ENCODE measurements around the gene SLC13A4.

Gene SLC13A4

DNA sequence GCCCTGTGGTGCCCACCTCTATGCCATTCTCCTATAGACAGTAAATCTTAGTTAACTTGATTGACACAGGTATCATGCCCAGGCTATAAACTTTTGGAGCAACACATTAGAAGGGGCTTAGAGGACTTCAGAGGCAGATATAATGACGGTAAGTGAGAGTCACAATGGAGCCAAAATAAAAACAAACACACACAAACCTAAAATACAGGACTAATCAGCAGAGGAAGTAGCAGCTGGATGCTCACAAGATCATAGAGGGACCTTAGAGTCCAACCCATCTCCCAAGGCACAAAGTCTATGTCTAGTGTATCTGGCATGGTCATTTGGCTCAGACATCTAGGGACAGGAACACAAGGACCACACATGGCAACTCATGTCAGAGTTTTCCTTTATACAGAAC, 12.3 kb downstream of the SLC13A4 start:
- TF ChIP-seq ZNF274 (IDR thresholded peaks at IDR 0.05; ENCODE audit: low read depth, low read length) (no peak), SUZ12 (IDR thresholded peaks at IDR 0.05; ENCODE audit: extremely low read depth, insufficient read depth, insufficient read length) (no peak), YY1 (IDR thresholded peaks at IDR 0.05; ENCODE audit: insufficient read depth, insufficient read length) (no peak)
- Histone ChIP-seq H3K27me3 (ENCODE audit: insufficient read depth, insufficient read length) (no peaks in the 10 kb centered on the region), H3K4me1 (ENCODE audit: insufficient read depth, insufficient read length) (peaks cover 5% of the 10 kb centered on the region), H3K4me3 (ENCODE audit: insufficient read length, low read depth) (no peak overlapping the region), H3K9me3 (ENCODE audit: insufficient read depth, low read length) (no peaks in the 10 kb centered on the region), H3K9ac (ENCODE audit: insufficient read length, low read depth) (no peak overlapping the region), H3K36me3 (ENCODE audit: insufficient read depth, insufficient read length, low read length) (no peaks in the 10 kb centered on the region)
- no peak for DNase-seq (ENCODE audit: low read depth, low spot score)

DNA sequence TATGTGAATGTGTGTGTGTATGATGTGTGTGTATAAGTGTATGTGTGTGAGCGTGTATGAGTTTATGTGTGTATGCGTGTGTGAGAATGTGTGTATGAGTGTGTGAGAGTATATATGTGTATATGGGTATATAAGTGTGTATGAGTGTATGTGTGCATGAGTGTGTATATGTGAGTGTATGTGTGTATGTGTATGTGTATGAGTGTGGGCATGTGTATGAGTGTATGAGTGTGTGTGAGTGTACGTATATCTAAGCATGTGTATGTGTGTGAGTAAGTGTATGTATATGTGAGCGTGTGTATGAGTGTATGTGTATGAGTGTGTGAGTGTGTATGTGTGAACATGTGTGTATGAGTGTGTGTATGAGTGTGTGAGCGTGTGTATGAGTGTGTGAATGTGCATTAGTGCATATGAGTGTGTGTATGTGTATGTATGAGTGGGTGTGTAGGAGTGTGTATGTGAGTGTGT, 12.9 kb downstream of the SLC13A4 start:
- H3K27me3 ChIP-seq (ENCODE audit: insufficient read depth, insufficient read length): no peaks in the 10 kb centered on the region
- no peak for TF ChIP-seq YY1 (IDR thresholded peaks at IDR 0.05; ENCODE audit: insufficient read depth, insufficient read length)
- no peak for TF ChIP-seq ZNF274 (IDR thresholded peaks at IDR 0.05; ENCODE audit: low read depth, low read length)
- no peak for TF ChIP-seq SUZ12 (IDR thresholded peaks at IDR 0.05; ENCODE audit: extremely low read depth, insufficient read depth, insufficient read length)
- H3K9ac ChIP-seq (ENCODE audit: insufficient read length, low read depth): no peak overlapping the region
- no peaks in the 10 kb centered on the region for H3K9me3 ChIP-seq (ENCODE audit: insufficient read depth, low read length)
- H3K36me3 ChIP-seq (ENCODE audit: insufficient read depth, insufficient read length, low read length): no peaks in the 10 kb centered on the region
- no peak for DNase-seq (ENCODE audit: low read depth, low spot score)
- peaks cover 5% of the 10 kb centered on the region for H3K4me1 ChIP-seq (ENCODE audit: insufficient read depth, insufficient read length)
- H3K4me3 ChIP-seq (ENCODE audit: insufficient read length, low read depth): no peak overlapping the region

DNA sequence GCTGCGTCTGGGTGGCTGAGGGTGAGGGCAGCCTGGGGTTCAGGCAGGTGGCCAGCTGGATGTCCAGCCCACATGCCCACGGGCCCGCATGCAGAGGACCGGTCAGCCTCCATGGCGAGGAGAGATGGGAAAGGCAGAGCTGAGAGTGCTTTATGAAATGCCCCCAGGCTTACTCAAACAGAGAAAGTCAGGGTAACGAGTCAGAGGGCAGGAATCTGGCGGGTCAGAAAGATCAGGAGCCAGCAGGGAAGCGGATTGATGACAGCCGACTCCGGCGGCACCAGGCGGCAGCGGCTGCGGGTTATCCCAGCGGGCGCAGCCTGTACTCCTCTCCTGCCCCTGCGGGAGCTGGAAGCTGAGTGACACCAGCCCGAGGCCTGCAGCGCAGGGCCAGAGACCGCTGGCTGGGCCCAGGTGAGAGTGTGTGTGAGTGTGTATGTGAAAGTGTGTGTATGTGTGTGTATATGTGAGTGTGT, 13.4 kb downstream of the SLC13A4 start:
- peaks cover 5% of the 10 kb centered on the region for H3K4me1 ChIP-seq (ENCODE audit: insufficient read depth, insufficient read length)
- peak; percentile 51 for DNase-seq (ENCODE audit: low read depth, low spot score)

DNA sequence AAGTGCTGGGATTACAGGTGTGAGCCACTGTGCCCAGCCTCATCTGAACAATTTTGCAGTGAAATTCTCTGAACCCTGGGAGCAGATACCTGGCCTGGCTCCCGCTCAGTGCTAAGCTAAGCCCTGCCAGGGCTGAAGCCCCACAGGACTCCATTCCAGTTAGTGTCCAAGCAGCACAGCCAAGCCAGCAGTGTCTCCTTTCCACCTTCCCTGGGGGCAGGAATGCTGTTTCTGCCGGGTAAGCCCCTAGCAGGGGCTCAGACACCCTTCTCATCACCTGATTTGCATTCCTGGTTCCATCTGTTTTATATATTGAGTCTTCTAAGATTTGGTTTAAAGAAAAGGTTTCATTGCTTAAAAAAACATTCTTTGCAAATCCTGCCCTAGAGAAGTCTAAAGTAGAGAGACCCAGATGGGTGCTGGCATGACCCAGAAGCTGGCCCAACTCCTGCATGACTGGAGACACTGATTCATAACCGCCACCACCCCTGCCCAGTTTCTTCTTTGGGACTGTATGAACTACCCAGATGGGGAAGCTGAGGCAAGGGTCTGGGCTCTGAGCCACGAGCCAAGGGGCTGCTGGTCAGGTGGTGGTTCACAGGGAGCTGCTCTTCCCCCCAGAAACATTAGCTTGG, 14.0 kb downstream of the SLC13A4 start:
- Histone ChIP-seq H3K9me3 (ENCODE audit: insufficient read depth, low read length) (no peaks in the 10 kb centered on the region), H3K27me3 (ENCODE audit: insufficient read depth, insufficient read length) (no peaks in the 10 kb centered on the region), H3K36me3 (ENCODE audit: insufficient read depth, insufficient read length, low read length) (no peaks in the 10 kb centered on the region), H3K9ac (ENCODE audit: insufficient read length, low read depth) (no peak overlapping the region), H3K4me3 (ENCODE audit: insufficient read length, low read depth) (no peak overlapping the region), H3K4me1 (ENCODE audit: insufficient read depth, insufficient read length) (peaks cover 5% of the 10 kb centered on the region)
- DNase-seq (ENCODE audit: low read depth, low spot score): no peak
- no peak for TF ChIP-seq ZNF274 (IDR thresholded peaks at IDR 0.05; ENCODE audit: low read depth, low read length)
- TF ChIP-seq SUZ12 (IDR thresholded peaks at IDR 0.05; ENCODE audit: extremely low read depth, insufficient read depth, insufficient read length): no peak
- no peak for TF ChIP-seq YY1 (IDR thresholded peaks at IDR 0.05; ENCODE audit: insufficient read depth, insufficient read length)

More for the DNA sequence above, 13.4 kb downstream of the SLC13A4 start:
- TF ChIP-seq YY1 (IDR thresholded peaks at IDR 0.05; ENCODE audit: insufficient read depth, insufficient read length): no peak
- TF ChIP-seq ZNF274 (IDR thresholded peaks at IDR 0.05; ENCODE audit: low read depth, low read length): no peak
- TF ChIP-seq SUZ12 (IDR thresholded peaks at IDR 0.05; ENCODE audit: extremely low read depth, insufficient read depth, insufficient read length): no peak
- H3K9me3 ChIP-seq (ENCODE audit: insufficient read depth, low read length): no peaks in the 10 kb centered on the region
- H3K9ac ChIP-seq (ENCODE audit: insufficient read length, low read depth): no peak overlapping the region
- H3K36me3 ChIP-seq (ENCODE audit: insufficient read depth, insufficient read length, low read length): no peaks in the 10 kb centered on the region
- H3K4me3 ChIP-seq (ENCODE audit: insufficient read length, low read depth): no peak overlapping the region
- H3K27me3 ChIP-seq (ENCODE audit: insufficient read depth, insufficient read length): no peaks in the 10 kb centered on the region

DNA sequence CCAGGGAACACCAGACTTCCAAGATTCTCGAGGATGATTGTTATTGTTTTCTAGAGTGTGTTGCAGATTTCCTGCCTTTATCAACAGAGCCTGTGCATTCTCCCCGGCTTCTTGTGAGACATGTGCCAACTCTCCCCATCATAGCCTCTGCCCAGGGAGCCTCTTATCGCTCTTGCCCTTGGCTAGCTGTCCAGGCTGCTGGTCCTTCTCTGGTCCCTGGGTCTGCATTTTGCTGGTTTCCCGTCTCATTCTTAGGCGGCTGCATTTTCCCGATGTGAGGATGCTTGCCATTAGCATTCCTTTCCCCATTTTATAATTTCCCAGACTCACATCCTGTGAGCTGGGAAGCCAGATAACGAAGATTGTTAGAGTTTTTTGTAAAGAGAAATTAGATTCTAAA, 15.2 kb downstream of the SLC13A4 start:
- no peak for DNase-seq (ENCODE audit: low read depth, low spot score)
- Histone ChIP-seq H3K4me1 (ENCODE audit: insufficient read depth, insufficient read length) (peaks cover 5% of the 10 kb centered on the region), H3K36me3 (ENCODE audit: insufficient read depth, insufficient read length, low read length) (no peaks in the 10 kb centered on the region), H3K4me3 (ENCODE audit: insufficient read length, low read depth) (no peak overlapping the region), H3K9me3 (ENCODE audit: insufficient read depth, low read length) (no peaks in the 10 kb centered on the region), H3K27me3 (ENCODE audit: insufficient read depth, insufficient read length) (no peaks in the 10 kb centered on the region), H3K9ac (ENCODE audit: insufficient read length, low read depth) (no peak overlapping the region)
- TF ChIP-seq SUZ12 (IDR thresholded peaks at IDR 0.05; ENCODE audit: extremely low read depth, insufficient read depth, insufficient read length): no peak
- no peak for TF ChIP-seq ZNF274 (IDR thresholded peaks at IDR 0.05; ENCODE audit: low read depth, low read length)
- no peak for TF ChIP-seq YY1 (IDR thresholded peaks at IDR 0.05; ENCODE audit: insufficient read depth, insufficient read length)

DNA sequence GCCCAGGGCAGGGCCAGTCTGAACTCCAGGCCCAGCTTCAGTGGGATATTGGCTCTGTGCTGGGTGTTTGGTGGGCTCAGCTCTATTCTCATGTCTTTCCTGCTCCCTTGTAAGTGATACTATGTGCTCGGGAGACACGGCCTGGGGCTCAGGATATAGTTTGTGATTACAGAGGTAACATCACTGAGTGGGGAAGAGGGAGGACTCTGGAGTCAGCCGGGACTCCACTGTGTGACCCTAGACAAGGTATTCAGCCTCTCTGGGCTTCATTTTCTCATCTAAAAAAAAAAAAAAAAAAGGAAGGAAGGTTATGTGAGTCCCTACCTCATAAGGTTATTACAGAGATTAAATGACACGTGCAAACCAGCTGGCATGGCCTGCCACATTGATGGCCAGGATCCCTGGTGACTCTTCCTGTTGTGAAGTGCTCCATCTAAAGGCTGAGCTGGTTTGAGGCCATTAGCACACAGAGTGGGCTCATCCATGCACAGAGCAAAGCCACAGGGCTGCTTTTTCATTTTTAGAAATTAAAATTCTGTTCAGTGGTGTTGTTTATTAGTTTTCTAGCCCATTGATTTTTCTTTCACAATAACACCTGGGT, 15.7 kb downstream of the SLC13A4 start:
- Histone ChIP-seq H3K9me3 (ENCODE audit: insufficient read depth, low read length) (no peaks in the 10 kb centered on the region), H3K9ac (ENCODE audit: insufficient read length, low read depth) (no peak overlapping the region), H3K36me3 (ENCODE audit: insufficient read depth, insufficient read length, low read length) (no peaks in the 10 kb centered on the region), H3K4me3 (ENCODE audit: insufficient read length, low read depth) (no peak overlapping the region), H3K4me1 (ENCODE audit: insufficient read depth, insufficient read length) (peaks cover 5% of the 10 kb centered on the region), H3K27me3 (ENCODE audit: insufficient read depth, insufficient read length) (no peaks in the 10 kb centered on the region)
- TF ChIP-seq YY1 (IDR thresholded peaks at IDR 0.05; ENCODE audit: insufficient read depth, insufficient read length): no peak
- no peak for TF ChIP-seq ZNF274 (IDR thresholded peaks at IDR 0.05; ENCODE audit: low read depth, low read length)
- TF ChIP-seq SUZ12 (IDR thresholded peaks at IDR 0.05; ENCODE audit: extremely low read depth, insufficient read depth, insufficient read length): no peak
- no peak for DNase-seq (ENCODE audit: low read depth, low spot score)

DNA sequence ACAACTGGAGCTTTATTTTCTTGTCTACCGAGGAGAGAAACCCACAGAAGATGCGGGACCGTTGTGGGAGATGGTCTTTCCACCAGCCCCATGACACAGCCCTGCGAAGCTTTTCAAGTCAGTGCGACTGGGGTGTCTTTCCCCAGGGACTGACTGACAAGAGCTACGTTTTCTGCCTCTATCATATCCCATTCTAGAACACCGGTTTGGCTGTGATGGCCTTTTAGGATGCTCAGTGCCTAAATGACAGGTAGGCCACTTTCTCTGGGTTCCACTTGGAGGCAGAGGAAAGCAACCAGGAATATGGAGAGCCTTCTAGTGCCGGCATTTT, 16.9 kb downstream of the SLC13A4 start:
- peaks cover 5% of the 10 kb centered on the region for H3K4me1 ChIP-seq (ENCODE audit: insufficient read depth, insufficient read length)
- no peak overlapping the region for H3K9ac ChIP-seq (ENCODE audit: insufficient read length, low read depth)

More for the DNA sequence above, 16.9 kb downstream of the SLC13A4 start:
- TF ChIP-seq SUZ12 (IDR thresholded peaks at IDR 0.05; ENCODE audit: extremely low read depth, insufficient read depth, insufficient read length) (no peak), YY1 (IDR thresholded peaks at IDR 0.05; ENCODE audit: insufficient read depth, insufficient read length) (no peak), ZNF274 (IDR thresholded peaks at IDR 0.05; ENCODE audit: low read depth, low read length) (no peak)
- no peak overlapping the region for H3K4me3 ChIP-seq (ENCODE audit: insufficient read length, low read depth)
- no peak for DNase-seq (ENCODE audit: low read depth, low spot score)
- H3K36me3 ChIP-seq (ENCODE audit: insufficient read depth, insufficient read length, low read length): no peaks in the 10 kb centered on the region
- H3K9me3 ChIP-seq (ENCODE audit: insufficient read depth, low read length): no peaks in the 10 kb centered on the region
- H3K27me3 ChIP-seq (ENCODE audit: insufficient read depth, insufficient read length): no peaks in the 10 kb centered on the region
